MM.1S (cell line): ENCODE results near the gene NUPR2.

Source experiments
- CTCF ChIP-seq: fragments of 300-600 bp; sonication (generic); IDR thresholded peaks from 2 replicates; pipeline ENCODE4 v1.5.1; 2016; ENCODE audit warnings: antibody characterized with exemption, low read length, mixed read lengths
- EZH2 ChIP-seq: fragments of 300-600 bp; sonication (generic); optimal IDR thresholded peaks from 2 replicates; pipeline ENCODE3; 2017; ENCODE audit warnings: low read depth, mild to moderate bottlenecking, antibody characterized with exemption, low read length, mixed read lengths
- EZH2phosphoT487 ChIP-seq: fragments of 300-600 bp; sonication (generic); IDR thresholded peaks from 2 replicates; pipeline ENCODE4 v1.6.1; 2018; ENCODE audit warnings: antibody characterized with exemption, low read length

GRCh38 chr7:56077681-56078080 is 38.5 kb downstream of the NUPR2 start:
- TF ChIP-seq CTCF (no peak), EZH2 (no peak), EZH2phosphoT487 (no peak)
